Measurements from ENCODE around the gene PDE11A. TPM values are rescaled to one million over a fixed set of nuclear protein-coding genes. Genes with fewer than 3 reads are reported as not detected.
"Not testable (repeated sequence)": the region's sequence is repeated elsewhere in the genome, so short reads cannot be mapped to it uniquely, and the experiment has no call there.

PDE11A gene
- total and polyA plus RNA-seq, 8 donors = under 0.01 to 0.87 (median 0.40) TPM; not detected in 2

DNA sequence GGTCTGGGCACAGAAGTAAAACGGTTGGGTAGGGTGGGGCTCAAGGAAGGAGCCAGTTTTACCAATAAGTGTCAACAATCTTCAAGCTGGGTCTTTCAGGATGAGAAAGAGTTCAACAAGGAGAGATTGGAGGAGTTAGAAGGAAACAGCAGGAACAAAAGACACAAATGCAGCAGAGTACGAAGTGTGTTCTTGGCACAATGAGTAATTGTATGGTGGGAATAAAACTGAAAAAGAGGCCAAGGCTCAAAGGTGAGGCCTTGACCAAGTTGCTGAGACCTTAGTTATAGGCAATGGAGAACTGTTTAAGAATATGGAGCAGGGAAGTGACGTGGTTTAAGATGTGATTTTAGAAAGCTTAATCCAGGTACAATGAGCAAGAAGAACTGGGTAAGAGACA, 230.3 kb downstream of the PDE11A start:
- peaks cover 0 to 8% (median 0%) of the 10 kb centered on the region in 4 donors for H3K9me3 ChIP-seq
- no peak overlapping the region for H3K4me3 ChIP-seq
- whole genome bisulfite sequencing, 5 donors = 49 to 64% (median 52%) methylated on average over 3 of the region's 3 CpGs
- no peaks in the 10 kb centered on the region for H3K4me1 ChIP-seq
- no peaks in the 10 kb centered on the region for H3K27me3 ChIP-seq
- no peak overlapping the region for H3K27ac ChIP-seq
- intact Hi-C loops (cut with DNase I; ENCODE audit: low total_unique reads) = no loop called here
- H3K36me3 ChIP-seq = no peaks in the 10 kb centered on the region
- no peak for DNase-seq
- TF ChIP-seq EP300 (IDR thresholded peaks at IDR 0.05) (no peak), POLR2AphosphoS5 (IDR thresholded peaks at IDR 0.05) (no peak), POLR2A (IDR thresholded peaks at IDR 0.05) (no peak)
- TF ChIP-seq, protein P1, sequence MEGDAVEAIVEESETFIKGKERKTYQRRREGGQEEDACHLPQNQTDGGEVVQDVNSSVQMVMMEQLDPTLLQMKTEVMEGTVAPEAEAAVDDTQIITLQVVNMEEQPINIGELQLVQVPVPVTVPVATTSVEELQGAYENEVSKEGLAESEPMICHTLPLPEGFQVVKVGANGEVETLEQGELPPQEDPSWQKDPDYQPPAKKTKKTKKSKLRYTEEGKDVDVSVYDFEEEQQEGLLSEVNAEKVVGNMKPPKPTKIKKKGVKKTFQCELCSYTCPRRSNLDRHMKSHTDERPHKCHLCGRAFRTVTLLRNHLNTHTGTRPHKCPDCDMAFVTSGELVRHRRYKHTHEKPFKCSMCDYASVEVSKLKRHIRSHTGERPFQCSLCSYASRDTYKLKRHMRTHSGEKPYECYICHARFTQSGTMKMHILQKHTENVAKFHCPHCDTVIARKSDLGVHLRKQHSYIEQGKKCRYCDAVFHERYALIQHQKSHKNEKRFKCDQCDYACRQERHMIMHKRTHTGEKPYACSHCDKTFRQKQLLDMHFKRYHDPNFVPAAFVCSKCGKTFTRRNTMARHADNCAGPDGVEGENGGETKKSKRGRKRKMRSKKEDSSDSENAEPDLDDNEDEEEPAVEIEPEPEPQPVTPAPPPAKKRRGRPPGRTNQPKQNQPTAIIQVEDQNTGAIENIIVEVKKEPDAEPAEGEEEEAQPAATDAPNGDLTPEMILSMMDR (IDR thresholded peaks at IDR 0.05) = no peak

DNA sequence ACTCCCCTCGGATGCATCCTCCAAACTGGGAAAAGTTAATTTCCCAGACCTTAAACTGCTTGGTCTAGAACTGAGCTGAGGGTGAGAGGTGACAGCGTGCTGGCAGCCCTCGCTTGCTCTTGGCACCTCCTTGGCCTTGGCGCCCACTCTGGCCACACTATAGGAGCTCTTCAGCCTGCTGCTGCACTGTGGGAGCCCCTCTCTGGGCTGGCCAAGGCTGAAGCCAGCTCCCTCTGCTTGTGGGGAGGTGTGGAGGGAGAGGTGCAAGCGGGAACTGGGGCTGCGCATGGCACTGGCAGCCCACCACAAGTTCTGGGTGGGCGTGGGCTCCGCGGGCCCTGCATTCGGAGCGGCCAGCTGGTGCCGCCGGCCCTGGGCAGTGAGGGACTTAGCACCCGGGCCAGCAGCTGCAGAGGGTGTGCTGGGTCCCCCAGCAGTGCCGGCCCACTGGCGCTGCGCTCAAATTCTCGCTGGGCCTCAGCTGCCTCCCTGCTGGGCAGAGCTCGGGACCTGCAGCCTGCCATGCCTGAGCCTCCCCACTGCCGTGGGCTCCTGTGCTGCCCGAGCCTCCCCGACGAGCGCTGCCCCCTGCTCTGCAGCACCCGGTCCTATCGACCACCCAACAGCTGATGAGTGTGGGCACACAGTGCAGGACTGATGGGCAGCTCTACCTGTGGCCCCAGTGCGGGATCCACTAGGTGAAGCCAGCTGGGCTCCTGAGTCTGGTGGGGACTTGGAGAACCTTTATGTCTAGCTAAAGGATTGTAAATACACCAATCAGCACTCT, 237.0 kb downstream of the PDE11A start:
- DNase-seq; H3K4me3 ChIP-seq; H3K27ac ChIP-seq; H3K36me3 ChIP-seq; intact Hi-C loops (cut with DNase I; ENCODE audit: low total_unique reads); H3K4me1 ChIP-seq; H3K27me3 ChIP-seq: not testable (repeated sequence)
- peaks cover 5 to 37% (median 17%) of the 10 kb centered on the region in 4 donors for H3K9me3 ChIP-seq
- 84 to 96% (median 96%) methylated on average over 11 to 27 of the region's 27 CpGs for WGBS, 5 donors

DNA sequence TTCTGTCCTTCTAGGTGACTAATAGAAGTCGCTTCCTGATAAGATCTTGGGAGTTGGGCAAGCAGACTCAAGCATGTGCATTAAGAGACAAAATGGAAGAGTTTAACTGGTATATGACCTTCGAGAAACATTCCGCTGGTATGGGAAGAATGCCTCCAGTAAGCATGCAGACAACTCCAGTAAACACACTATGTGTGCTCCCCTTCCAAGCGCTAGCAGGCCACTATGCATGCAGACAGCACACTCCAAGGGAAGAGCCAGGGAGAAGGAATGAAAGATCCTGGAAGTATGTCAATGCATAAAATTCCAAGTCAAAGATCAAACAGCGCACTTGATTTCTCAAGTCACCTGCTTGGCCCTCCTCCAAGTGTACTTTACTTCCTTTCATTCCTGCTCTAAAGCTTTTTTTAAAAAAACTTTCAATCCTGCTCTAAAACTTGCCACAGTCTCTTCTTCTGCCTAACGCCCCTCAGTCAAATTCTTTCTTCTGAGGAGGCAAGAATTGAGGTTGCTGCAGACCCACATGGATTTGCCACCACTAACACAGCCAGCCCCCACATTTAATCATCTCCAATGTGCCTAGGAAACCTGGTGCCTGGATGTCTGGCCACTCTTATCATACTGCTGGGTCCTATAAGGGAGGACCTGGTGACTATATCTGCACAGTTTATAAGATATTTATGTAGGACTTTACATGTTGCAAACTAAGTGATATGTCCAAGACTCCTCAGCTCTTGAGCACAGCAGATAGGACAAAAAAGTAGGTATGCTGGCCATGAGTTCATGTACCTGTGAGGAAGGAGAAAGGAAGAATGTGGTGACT, 239.8 kb downstream of the PDE11A start:
- no peaks in the 10 kb centered on the region for H3K27me3 ChIP-seq
- no peak overlapping the region for H3K27ac ChIP-seq
- TF ChIP-seq, protein P1 (IDR thresholded peaks at IDR 0.05) = no peak
- no peak for TF ChIP-seq EP300 (IDR thresholded peaks at IDR 0.05)
- no peak for TF ChIP-seq POLR2A (IDR thresholded peaks at IDR 0.05)
- TF ChIP-seq POLR2AphosphoS5 (IDR thresholded peaks at IDR 0.05) = no peak
- peak in 1 of 2 donors; percentile 6 for DNase-seq
- no peak overlapping the region for H3K4me3 ChIP-seq
- peaks cover 0 to 6% (median 0%) of the 10 kb centered on the region in 4 donors for H3K4me1 ChIP-seq
- H3K36me3 ChIP-seq = no peaks in the 10 kb centered on the region
- intact Hi-C loops (cut with DNase I; ENCODE audit: low total_unique reads) = no loop called here
- WGBS, 5 donors = 67 to 78% (median 72%) methylated on average over 6 of the region's 6 CpGs
- H3K9me3 ChIP-seq = peaks cover 5 to 34% (median 17%) of the 10 kb centered on the region in 4 donors

DNA sequence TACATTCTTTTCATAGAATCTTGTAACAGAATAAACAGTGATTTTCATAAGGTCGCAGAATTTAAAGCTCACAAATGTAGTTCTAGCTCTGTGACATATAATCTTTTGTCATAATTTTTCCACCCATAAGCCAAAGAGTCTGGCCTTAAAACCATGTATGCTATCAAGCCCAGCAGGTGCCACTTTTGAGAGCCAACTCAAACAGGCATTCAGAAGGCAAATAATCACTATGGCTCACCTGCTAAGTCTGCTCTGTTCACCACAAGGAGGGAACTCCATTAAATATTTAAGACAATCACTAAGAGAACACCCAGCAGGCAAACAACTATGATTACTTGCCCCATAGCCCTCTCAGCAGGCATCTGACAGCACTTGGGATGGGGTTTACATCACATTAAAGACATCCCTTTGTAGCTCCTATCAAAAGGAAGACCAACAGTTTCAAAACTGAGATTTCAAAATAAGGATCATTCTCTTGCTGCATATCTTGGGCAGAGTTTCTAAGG, 241.6 kb downstream of the PDE11A start:
- Histone ChIP-seq H3K9me3 (peaks cover 5 to 21% (median 13%) of the 10 kb centered on the region in 4 donors), H3K27ac (no peak overlapping the region), H3K27me3 (no peaks in the 10 kb centered on the region), H3K36me3 (no peaks in the 10 kb centered on the region), H3K4me1 (peaks cover 0 to 6% (median 0%) of the 10 kb centered on the region in 4 donors), H3K4me3 (no peak overlapping the region)
- TF ChIP-seq EP300 (IDR thresholded peaks at IDR 0.05) (no peak), POLR2AphosphoS5 (IDR thresholded peaks at IDR 0.05) (no peak), POLR2A (IDR thresholded peaks at IDR 0.05) (no peak)
- TF ChIP-seq, protein P1 (IDR thresholded peaks at IDR 0.05) = no peak
- 36 to 72% (median 48%) methylated on average over 1 of the region's 1 CpG for WGBS, 5 donors
- peak in 1 of 2 donors; percentile 28 for DNase-seq
- intact Hi-C loops (cut with DNase I; ENCODE audit: low total_unique reads) = no loop called here
